Keratinocyte (primary cell): Measurements from ENCODE around the gene ZSCAN21. TPM values are rescaled to one million over a fixed set of nuclear protein-coding genes. Genes with fewer than 3 reads are reported as not detected.

Experiments used
- DNase-seq: peaks from one replicate; pipeline ENCODE4 v3.0.0-alpha.2; 2011; ENCODE audit warnings: low read depth, missing footprints, low spot score
- FAIRE-seq: peaks from 2 replicates; lab custom pipeline; 2011; peaks lifted over from hg19 to GRCh38; lab: Jason Lieb, UNC
- H2AFZ ChIP-seq: 2 replicates; pipeline ENCODE4 v1.6.0; 2012; ENCODE audit warnings: low read length, control low read depth, inconsistent platforms; ENCODE audit not compliant: control insufficient read depth
- H3K27ac ChIP-seq: 2 replicates; pipeline ENCODE4 v1.5.1; 2011; ENCODE audit warnings: low read length; ENCODE audit not compliant: control insufficient read depth, insufficient read depth
- H3K27me3 ChIP-seq: 3 replicates; pipeline ENCODE4 v1.6.0; 2011; ENCODE audit warnings: low read length; ENCODE audit not compliant: control insufficient read depth, insufficient read depth; ENCODE audit errors: extremely low read depth
- H3K36me3 ChIP-seq, 2 experiments: 2 replicates in 1 of 2; 3 replicates in 1 of 2; pipeline ENCODE4 v1.5.1; 2011; ENCODE audit warnings: low read length in 2 of 2, mild to moderate bottlenecking in 1 of 2; ENCODE audit not compliant: control insufficient read depth in 2 of 2, insufficient read depth in 2 of 2; ENCODE audit errors: extremely low read depth in 1 of 2
- H3K4me1 ChIP-seq: 3 replicates; pipeline ENCODE4 v1.5.1; 2011; ENCODE audit warnings: low read length; ENCODE audit not compliant: control insufficient read depth, insufficient read depth; ENCODE audit errors: extremely low read depth
- H3K4me2 ChIP-seq: 3 replicates; pipeline ENCODE4 v1.6.0; 2011; ENCODE audit warnings: low read depth, low read length; ENCODE audit not compliant: control insufficient read depth, insufficient read depth; ENCODE audit errors: extremely low read depth
- H3K4me3 ChIP-seq, 3 experiments: fragments of 200-600 bp in 1 of 3; sonication (generic) in 1 of 3; 2 replicates in 2 of 3; 3 replicates in 1 of 3; pipeline ENCODE4 v1.5.1; 2011 to 2016; ENCODE audit warnings: low read length in 3 of 3, mild to moderate bottlenecking in 3 of 3, control low read depth in 2 of 3, inconsistent platforms in 1 of 3, low read depth in 1 of 3, mixed read lengths in 1 of 3, mixed run types in 1 of 3, moderate library complexity in 1 of 3; ENCODE audit not compliant: control insufficient read depth in 2 of 3, insufficient read depth in 2 of 3; ENCODE audit errors: extremely low read depth in 1 of 3
- H3K79me2 ChIP-seq: 2 replicates; pipeline ENCODE4 v1.6.0; 2012; ENCODE audit warnings: low read length; ENCODE audit not compliant: control insufficient read depth, insufficient read depth
- H3K9ac ChIP-seq: 3 replicates; pipeline ENCODE4 v1.6.0; 2011; ENCODE audit warnings: low read length; ENCODE audit not compliant: control insufficient read depth, insufficient read depth; ENCODE audit errors: extremely low read depth
- H3K9me1 ChIP-seq: 3 replicates; pipeline ENCODE4 v1.6.0; 2011; ENCODE audit warnings: low read length; ENCODE audit not compliant: control insufficient read depth, insufficient read depth; ENCODE audit errors: extremely low read depth
- H3K9me3 ChIP-seq: 2 replicates; pipeline ENCODE4 v1.5.1; 2012; ENCODE audit warnings: low read depth, low read length; ENCODE audit not compliant: control insufficient read depth
- H4K20me1 ChIP-seq: 3 replicates; pipeline ENCODE4 v1.6.0; 2011; ENCODE audit warnings: low read length; ENCODE audit not compliant: control insufficient read depth, insufficient read depth; ENCODE audit errors: extremely low read depth
- EZH2 ChIP-seq: IDR thresholded peaks from one replicate; pipeline ENCODE4 v1.6.1; 2012; ENCODE audit warnings: inconsistent platforms, mild to moderate bottlenecking, low read length, moderate library complexity
- dilution Hi-C: fragments of 300-500 bp; cut with MboI; formaldehyde crosslinking; loops from one replicate; pipeline ENCODE4 v1.7.0; 2020; ENCODE audit warnings: low sequenced_read_pairs; ENCODE audit not compliant: extremely low pct_ligation_motif_present
- polyA plus RNA-seq, 5 experiments: library from polyadenylated mRNA; depleted of rRNA in 3 of 5; stranded (reverse) in 3 of 5; stranded (forward) in 1 of 5; unstranded in 1 of 5; fragments of >200 nt; gene quantifications; 1 replicate in 1 of 5; 2 replicates in 3 of 5; 3 replicates in 1 of 5; pipeline versions ENCODE4 v1.2.1 to v1.2.3, GENCODE V29; 2011 to 2012; ENCODE audit warnings: missing spikeins in 2 of 5, low read depth in 1 of 5, low replicate concordance in 1 of 5
- TF ChIP-seq, protein P1 (sequence below), 3 experiments: IDR thresholded peaks in 1 of 3; conservative IDR thresholded peaks in 1 of 3; optimal IDR thresholded peaks in 1 of 3; 2 replicates in 2 of 3; 3 replicates in 1 of 3; pipeline versions ENCODE3 to v1.5.1; 2011; ENCODE audit warnings: low read length in 3 of 3, mild to moderate bottlenecking in 3 of 3, moderate library complexity in 2 of 3, control low read depth in 1 of 3, inconsistent platforms in 1 of 3; ENCODE audit not compliant: insufficient read depth in 2 of 3; ENCODE audit errors: extremely low read depth in 1 of 3

The ZSCAN21 gene
- polyA plus RNA-seq, 1 donor (not counting 4 experiments of a cell fraction or from before 2014, with no cell fraction given) = 12.6 TPM

- H3K27me3 ChIP-seq = no peaks in the 10 kb centered on the region
- no peak overlapping the region for H3K9ac ChIP-seq
- H3K27ac ChIP-seq = no peak overlapping the region
- peaks cover 34 to 42% of the 10 kb centered on the region in 2 experiments for H3K36me3 ChIP-seq
- H3K4me2 ChIP-seq = no peak overlapping the region
- TF ChIP-seq EZH2 = no peak
- TF ChIP-seq, protein P1, sequence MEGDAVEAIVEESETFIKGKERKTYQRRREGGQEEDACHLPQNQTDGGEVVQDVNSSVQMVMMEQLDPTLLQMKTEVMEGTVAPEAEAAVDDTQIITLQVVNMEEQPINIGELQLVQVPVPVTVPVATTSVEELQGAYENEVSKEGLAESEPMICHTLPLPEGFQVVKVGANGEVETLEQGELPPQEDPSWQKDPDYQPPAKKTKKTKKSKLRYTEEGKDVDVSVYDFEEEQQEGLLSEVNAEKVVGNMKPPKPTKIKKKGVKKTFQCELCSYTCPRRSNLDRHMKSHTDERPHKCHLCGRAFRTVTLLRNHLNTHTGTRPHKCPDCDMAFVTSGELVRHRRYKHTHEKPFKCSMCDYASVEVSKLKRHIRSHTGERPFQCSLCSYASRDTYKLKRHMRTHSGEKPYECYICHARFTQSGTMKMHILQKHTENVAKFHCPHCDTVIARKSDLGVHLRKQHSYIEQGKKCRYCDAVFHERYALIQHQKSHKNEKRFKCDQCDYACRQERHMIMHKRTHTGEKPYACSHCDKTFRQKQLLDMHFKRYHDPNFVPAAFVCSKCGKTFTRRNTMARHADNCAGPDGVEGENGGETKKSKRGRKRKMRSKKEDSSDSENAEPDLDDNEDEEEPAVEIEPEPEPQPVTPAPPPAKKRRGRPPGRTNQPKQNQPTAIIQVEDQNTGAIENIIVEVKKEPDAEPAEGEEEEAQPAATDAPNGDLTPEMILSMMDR (optimal IDR thresholded peaks at IDR 0.05 in 1 of 3, IDR thresholded peaks at IDR 0.05 in 1 of 3, conservative IDR thresholded peaks at IDR 0.05 in 1 of 3; ENCODE audit: extremely low read depth in 1 of 3, insufficient read depth in 2 of 3, low read length in 3 of 3) = no peak
- H4K20me1 ChIP-seq = no peaks in the 10 kb centered on the region
- no peak overlapping the region for H3K4me3 ChIP-seq
- no peak overlapping the region for H2AFZ ChIP-seq
- peaks cover 3% of the 10 kb centered on the region for H3K4me1 ChIP-seq
- no peaks in the 10 kb centered on the region for H3K9me3 ChIP-seq
- H3K9me1 ChIP-seq = no peaks in the 10 kb centered on the region
- dilution Hi-C loops = no loop called here
- DNase-seq = no peak
- FAIRE-seq = no peak
- H3K79me2 ChIP-seq = peaks cover 4% of the 10 kb centered on the region
Observed at GRCh38 chr7:100034871-100035510, 14.6 kb upstream of the ZSCAN21 start.

DNA sequence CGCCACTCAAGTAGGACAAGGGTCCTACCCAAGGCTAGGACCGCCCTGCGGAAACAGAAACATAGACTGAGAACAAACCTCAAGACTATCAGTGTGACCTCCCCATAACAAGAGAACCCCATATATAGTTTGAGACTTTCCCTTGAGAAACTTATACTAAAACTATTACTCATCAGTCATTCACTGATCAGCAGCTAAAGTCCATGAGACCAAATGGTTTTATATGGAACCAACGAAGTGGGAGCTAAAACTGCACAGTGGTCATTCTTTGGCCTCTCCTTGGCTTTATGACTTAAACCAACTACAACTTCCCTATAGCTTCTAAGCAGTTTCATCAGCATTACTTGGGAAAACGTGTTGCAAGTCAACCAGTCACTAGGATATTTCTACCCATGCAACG lies 13.7 kb upstream of the ZSCAN21 start:
- no peak for DNase-seq
- Histone ChIP-seq H3K4me2 (no peak overlapping the region), H3K9me3 (no peaks in the 10 kb centered on the region), H4K20me1 (no peaks in the 10 kb centered on the region), H3K27ac (no peak overlapping the region), H3K36me3 (peaks cover 27 to 33% of the 10 kb centered on the region in 2 experiments), H3K9me1 (no peaks in the 10 kb centered on the region), H2AFZ (no peak overlapping the region), H3K79me2 (peaks cover 4% of the 10 kb centered on the region), H3K4me3 (no peak overlapping the region), H3K27me3 (no peaks in the 10 kb centered on the region), H3K4me1 (no peaks in the 10 kb centered on the region), H3K9ac (no peak overlapping the region)
- TF ChIP-seq EZH2 = no peak
- TF ChIP-seq, protein P1 (optimal IDR thresholded peaks at IDR 0.05 in 1 of 3, IDR thresholded peaks at IDR 0.05 in 1 of 3, conservative IDR thresholded peaks at IDR 0.05 in 1 of 3; ENCODE audit: extremely low read depth in 1 of 3, insufficient read depth in 2 of 3, low read length in 3 of 3) = no peak
- dilution Hi-C loops = no loop called here
- no peak for FAIRE-seq
